ENCODE data around the gene SPN.

DNA sequence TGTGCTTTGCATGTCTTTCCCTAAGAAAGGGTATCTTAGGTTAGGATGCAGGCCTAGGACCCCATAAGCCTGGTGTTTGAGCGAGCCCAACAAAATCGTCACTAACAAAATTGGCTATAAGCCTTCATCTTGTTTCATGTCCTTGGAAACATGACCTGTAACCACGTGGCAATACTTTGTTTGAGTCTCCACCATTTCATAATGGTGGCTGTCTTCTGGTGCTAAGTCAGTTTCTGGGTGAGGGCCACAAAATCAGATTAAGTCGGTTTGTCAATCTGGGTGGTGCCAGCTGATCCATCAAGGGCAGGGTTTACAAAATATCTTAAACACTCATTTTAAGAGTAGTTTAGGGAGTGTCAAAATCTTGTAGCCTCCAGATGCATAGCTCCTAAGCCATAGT, 49.8 kb downstream of the SPN start:
- TF ChIP-seq, protein P1, sequence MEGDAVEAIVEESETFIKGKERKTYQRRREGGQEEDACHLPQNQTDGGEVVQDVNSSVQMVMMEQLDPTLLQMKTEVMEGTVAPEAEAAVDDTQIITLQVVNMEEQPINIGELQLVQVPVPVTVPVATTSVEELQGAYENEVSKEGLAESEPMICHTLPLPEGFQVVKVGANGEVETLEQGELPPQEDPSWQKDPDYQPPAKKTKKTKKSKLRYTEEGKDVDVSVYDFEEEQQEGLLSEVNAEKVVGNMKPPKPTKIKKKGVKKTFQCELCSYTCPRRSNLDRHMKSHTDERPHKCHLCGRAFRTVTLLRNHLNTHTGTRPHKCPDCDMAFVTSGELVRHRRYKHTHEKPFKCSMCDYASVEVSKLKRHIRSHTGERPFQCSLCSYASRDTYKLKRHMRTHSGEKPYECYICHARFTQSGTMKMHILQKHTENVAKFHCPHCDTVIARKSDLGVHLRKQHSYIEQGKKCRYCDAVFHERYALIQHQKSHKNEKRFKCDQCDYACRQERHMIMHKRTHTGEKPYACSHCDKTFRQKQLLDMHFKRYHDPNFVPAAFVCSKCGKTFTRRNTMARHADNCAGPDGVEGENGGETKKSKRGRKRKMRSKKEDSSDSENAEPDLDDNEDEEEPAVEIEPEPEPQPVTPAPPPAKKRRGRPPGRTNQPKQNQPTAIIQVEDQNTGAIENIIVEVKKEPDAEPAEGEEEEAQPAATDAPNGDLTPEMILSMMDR (IDR thresholded peaks at IDR 0.05), result no peak
- no peak for TF ChIP-seq POLR2A (IDR thresholded peaks at IDR 0.05)

Data from body of pancreas (tissue), 4 donors.